Kidney (tissue), 14 donors: ENCODE data around the gene NINJ2. TPM values are rescaled to one million over a fixed set of nuclear protein-coding genes. Genes with fewer than 3 reads are reported as not detected.

Source experiments
- DNase-seq, 5 donors: peaks; one replicate each; pipeline ENCODE4 v3.0.0-alpha.2; 2013 to 2020
- FAIRE-seq: peaks from 2 replicates; lab custom pipeline; 2012; peaks lifted over from hg19 to GRCh38; lab: Jason Lieb, UNC
- H3K27ac ChIP-seq, 2 donors: one replicate each; pipeline ENCODE4 v1.7.0; 2013; ENCODE audit warnings: low read depth in 2 of 2, low read length in 2 of 2, inconsistent platforms in 1 of 2
- H3K27me3 ChIP-seq: one replicate; pipeline ENCODE4 v1.7.1; 2013; ENCODE audit warnings: low read length, inconsistent platforms; ENCODE audit not compliant: control insufficient read depth, insufficient read depth
- H3K36me3 ChIP-seq, 3 donors: one replicate each; pipeline versions ENCODE4 v1.7.0 to v1.7.1; 2013; ENCODE audit warnings: low read length in 3 of 3, control low read depth in 1 of 3, inconsistent platforms in 1 of 3; ENCODE audit not compliant: insufficient read depth in 3 of 3, control insufficient read depth in 2 of 3
- H3K4me1 ChIP-seq, 3 donors: one replicate each; pipeline versions ENCODE4 v1.7.0 to v1.7.1; 2013; ENCODE audit warnings: low read length in 3 of 3, inconsistent platforms in 1 of 3, low read depth in 1 of 3; ENCODE audit not compliant: control insufficient read depth in 2 of 3, insufficient read depth in 2 of 3
- H3K4me3 ChIP-seq, 3 donors: one replicate each; pipeline versions ENCODE4 v1.7.0 to v1.8.1; 2013; ENCODE audit warnings: low read length in 3 of 3, control low read depth in 1 of 3, inconsistent platforms in 1 of 3
- H3K9ac ChIP-seq, 3 donors: one replicate each; pipeline versions ENCODE4 v1.7.0 to v1.7.1; 2013; ENCODE audit warnings: low read length in 3 of 3, control low read depth in 1 of 3, inconsistent platforms in 1 of 3
- H3K9me3 ChIP-seq, 3 donors: one replicate each; pipeline versions ENCODE4 v1.7.0 to v1.7.1; 2013; ENCODE audit warnings: low read length in 3 of 3, control low read depth in 1 of 3, inconsistent platforms in 1 of 3; ENCODE audit not compliant: control insufficient read depth in 2 of 3, insufficient read depth in 1 of 3
- CTCF ChIP-seq: IDR thresholded peaks from 3 replicates; pipeline ENCODE4 v1.5.1; 2012; ENCODE audit warnings: mild to moderate bottlenecking, moderate library complexity, borderline replicate concordance; ENCODE audit not compliant: insufficient read depth; ENCODE audit errors: extremely low read depth
- intact Hi-C: fragments of 100-400 bp; cut with DNase I; formaldehyde crosslinking; loops from one replicate; pipeline ENCODE4 v1.11.1; 2022
- polyA plus RNA-seq: library from polyadenylated mRNA; stranded (reverse); fragments of 350-450 nt; fragmentation: Illumina TruSeq; extraction: RNeasy Lipid Tissue Mini Kit (QIAGEN cat#74804); gene quantifications from one replicate; pipeline ENCODE4 v1.2.3, GENCODE V29; 2014; ENCODE audit warnings: low read depth, low replicate concordance; ENCODE audit not compliant: insufficient read depth
- total RNA-seq: library from RNA; stranded (reverse); fragmentation: NEBNext Ultra II Directional; extraction: Animal tissue kit (Norgen Biotek cat#: 25700); gene quantifications from one replicate; pipeline ENCODE4 v1.2.1, GENCODE V29; 2021
- donor health status: control.
- donor health status: control.
- donor health status: control.
- donor health status: control.
- donor health status: control.
- donor health status: DM: yes; HTN: yes; CAD: no.
- donor health status: Normal renal cell carcinoma (clear cell type).

Gene NINJ2
- total and polyA plus RNA-seq, 2 donors from 2014 or later, result 0.69 to 2.8 TPM

GRCh38 chr12:550473-551260 is 112.6 kb downstream of the NINJ2 start:
- intact Hi-C loops, result no loop called here
- Histone ChIP-seq H3K36me3 (no peaks in the 10 kb centered on the region), H3K4me1 (no peaks in the 10 kb centered on the region), H3K27ac (no peak overlapping the region), H3K9me3 (no peaks in the 10 kb centered on the region), H3K4me3 (no peak overlapping the region), H3K27me3 (no peaks in the 10 kb centered on the region), H3K9ac (no peak overlapping the region)
- no peak for DNase-seq
- TF ChIP-seq CTCF, result no peak
- FAIRE-seq, result no peak

GRCh38 chr12:549476-550082 is 113.7 kb downstream of the NINJ2 start:
- no peaks in the 10 kb centered on the region for H3K36me3 ChIP-seq
- H3K27ac ChIP-seq, result no peak overlapping the region

GRCh38 chr12:547883-548470 is 115.3 kb downstream of the NINJ2 start:
- Histone ChIP-seq H3K36me3 (no peaks in the 10 kb centered on the region), H3K27me3 (no peaks in the 10 kb centered on the region), H3K4me3 (no peak overlapping the region), H3K9me3 (no peaks in the 10 kb centered on the region), H3K4me1 (no peaks in the 10 kb centered on the region), H3K27ac (no peak overlapping the region), H3K9ac (no peak overlapping the region)
- no peak for DNase-seq
- TF ChIP-seq CTCF, result no peak
- FAIRE-seq, result no peak
- intact Hi-C loops, result loop anchor here (5.0 kb wide), 1 partner anchor 96 kb away; no protein-coding TSS in a partner anchor

More at GRCh38 chr12:549476-550082, 113.7 kb downstream of the NINJ2 start:
- H3K27me3 ChIP-seq, result no peaks in the 10 kb centered on the region
- no peaks in the 10 kb centered on the region for H3K4me1 ChIP-seq
- H3K4me3 ChIP-seq, result no peak overlapping the region
- no peak for TF ChIP-seq CTCF
- no peaks in the 10 kb centered on the region for H3K9me3 ChIP-seq
- intact Hi-C loops, result loop anchor here (5.0 kb wide), 1 partner anchor 97 kb away; no protein-coding TSS in a partner anchor
- FAIRE-seq, result no peak
- no peak for DNase-seq
- H3K9ac ChIP-seq, result no peak overlapping the region
